Measurements from ENCODE around the gene RHBDL3. TPM values are rescaled to one million over a fixed set of nuclear protein-coding genes. Genes with fewer than 3 reads are reported as not detected.

The RHBDL3 gene
- total and polyA plus RNA-seq, 2 of the 8 experiments (the other 6 are each of a cell fraction or from before 2014, with no cell fraction given), result 9.6 to 12.2 TPM

GRCh38 chr17:32302037-32302436 lies 36.4 kb downstream of the RHBDL3 start (continued):
- TF ChIP-seq CREB1 (IDR thresholded peaks at IDR 0.05), result no peak
- TF ChIP-seq ZNF274 (IDR thresholded peaks at IDR 0.05; ENCODE audit: borderline replicate concordance, extremely low read depth, low read length), result no peak
- no peak for TF ChIP-seq CHD7 (IDR thresholded peaks at IDR 0.05; ENCODE audit: insufficient replicate concordance, low read length)
